ENCODE data around the gene DDC.
"Not testable (repeated sequence)": the region's sequence is repeated elsewhere in the genome, so short reads cannot be mapped to it uniquely, and the experiment has no call there.

The DDC gene

DNA sequence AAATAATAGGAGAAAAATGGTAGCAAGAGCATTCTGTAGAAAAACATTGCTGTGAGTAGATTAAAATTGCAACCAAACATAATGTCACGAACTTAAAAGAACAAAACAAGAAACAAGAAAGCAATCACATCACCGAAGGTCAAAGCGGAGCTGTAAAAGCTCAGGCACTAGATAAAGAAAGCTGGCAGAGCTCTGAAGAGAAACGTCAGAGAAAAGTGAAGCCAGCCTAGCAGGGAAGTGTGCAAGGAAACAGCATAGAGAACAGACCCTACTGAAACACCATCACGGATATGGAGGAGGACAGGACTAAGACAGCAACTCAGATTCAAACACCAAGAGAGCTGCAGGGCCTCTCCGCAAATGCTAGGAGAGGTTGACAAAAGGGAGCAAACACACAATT, 22.5 kb upstream of the DDC start:
- no peak for DNase-seq

DNA sequence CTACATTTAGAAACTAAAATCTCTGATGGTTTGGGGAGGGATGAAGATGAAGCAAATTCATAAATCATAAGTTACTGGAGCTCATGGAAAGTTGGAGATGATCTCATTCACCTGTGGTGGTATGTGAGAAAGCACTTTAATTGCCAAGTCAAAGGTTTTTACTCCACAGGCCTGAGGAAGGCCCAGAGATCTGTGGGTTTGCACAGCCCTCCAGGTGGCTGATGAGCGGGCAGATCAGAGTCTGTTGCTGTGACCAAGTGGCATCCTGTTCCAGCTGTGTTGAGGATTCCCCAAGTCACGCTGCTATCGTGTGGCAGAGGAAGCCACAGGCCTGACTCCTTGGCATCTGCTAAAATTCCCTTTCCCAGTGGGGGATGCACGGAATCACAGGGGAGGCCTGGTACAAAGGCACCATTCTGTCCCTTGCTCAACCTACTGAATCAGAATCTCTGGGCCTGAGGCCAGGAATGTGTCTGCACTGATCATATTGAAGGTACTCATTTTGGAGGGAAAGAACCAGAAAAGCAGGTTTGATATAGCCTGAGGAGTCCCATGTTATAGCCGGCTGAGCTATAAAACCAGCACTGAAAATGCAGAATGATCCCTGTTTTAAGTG, 19.7 kb upstream of the DDC start:
- no peak for DNase-seq

GRCh38 chr7:50584386-50584785, 19.2 kb upstream of the DDC start:
- no peak for DNase-seq

DNA sequence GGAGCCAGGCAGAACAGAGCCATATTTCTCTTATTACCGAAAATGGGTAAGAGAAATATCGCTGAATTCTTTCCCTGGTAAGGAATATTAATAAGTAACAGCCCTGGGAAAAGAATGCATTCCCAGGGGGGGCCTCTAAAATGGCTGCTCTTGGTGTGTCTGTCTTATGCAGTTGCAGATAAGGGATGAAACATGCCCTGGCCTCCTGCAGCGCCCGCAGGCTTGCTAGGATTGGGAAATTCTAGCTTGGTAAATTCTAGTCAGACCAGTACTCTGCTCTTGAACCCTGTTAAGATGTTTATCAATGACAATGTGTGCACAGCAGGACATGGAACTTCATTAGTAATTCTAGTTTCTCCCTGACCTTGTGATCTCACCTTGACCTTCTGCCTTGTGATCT, 18.1 kb upstream of the DDC start:
- not testable (repeated sequence) for DNase-seq

DNA sequence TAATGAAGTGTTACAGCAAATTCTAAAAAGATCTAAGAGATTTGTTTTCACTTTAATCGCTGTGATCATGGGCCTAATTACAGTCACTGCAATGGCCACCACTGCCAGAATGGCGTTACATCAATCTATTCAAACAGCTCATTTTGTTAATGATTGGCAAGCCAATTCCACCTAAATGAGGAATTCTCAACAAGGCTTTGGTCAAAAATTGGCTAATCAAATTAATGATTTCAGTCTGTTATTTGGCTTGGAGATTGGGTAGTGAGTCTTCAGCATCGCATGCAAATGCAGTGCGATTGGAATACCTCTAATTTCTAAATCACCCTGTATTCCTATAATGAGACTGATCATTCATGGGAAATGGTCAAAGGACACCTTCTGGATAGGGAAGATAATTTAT, 17.1 kb upstream of the DDC start:
- not testable (repeated sequence) for DNase-seq

DNA sequence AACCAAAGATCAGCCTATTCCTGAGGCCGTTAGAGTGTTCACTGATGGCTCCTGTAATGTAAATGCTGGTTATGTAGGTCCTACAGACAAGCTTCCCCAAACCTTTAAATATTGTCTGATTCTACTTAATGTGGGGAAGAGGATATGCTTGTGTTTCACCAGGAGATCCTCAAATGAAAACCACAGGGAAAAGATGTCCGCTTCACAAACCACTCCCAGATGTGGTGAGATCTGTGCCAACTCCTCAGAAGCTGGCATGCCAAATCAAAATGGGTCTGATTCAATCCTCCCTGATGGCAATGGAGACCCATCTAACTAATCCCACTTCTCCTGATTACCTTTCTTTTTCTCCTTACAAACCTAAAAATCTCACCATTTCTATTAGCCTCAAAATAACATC, 15.5 kb upstream of the DDC start:
- DNase-seq, result not testable (repeated sequence)

DNA sequence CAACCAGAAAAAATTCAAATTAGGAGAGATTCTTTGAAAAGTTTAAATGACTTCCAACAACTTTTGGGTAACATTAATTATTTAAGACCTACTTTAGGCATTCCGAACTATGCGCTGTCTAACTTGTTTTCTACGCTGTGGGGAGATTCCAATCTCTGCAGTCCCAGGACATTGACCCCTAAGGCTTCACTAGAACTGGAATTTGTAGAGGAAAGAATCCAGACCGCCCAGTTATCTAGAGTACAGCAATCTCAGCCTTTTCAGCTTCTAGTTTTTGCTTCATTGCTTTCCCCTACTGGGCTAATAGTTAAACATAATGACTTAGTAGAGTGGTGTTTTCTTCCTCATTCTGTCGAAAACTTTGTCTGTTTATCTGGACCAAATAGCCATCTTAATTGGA, 14.9 kb upstream of the DDC start:
- DNase-seq, result no peak

DNA sequence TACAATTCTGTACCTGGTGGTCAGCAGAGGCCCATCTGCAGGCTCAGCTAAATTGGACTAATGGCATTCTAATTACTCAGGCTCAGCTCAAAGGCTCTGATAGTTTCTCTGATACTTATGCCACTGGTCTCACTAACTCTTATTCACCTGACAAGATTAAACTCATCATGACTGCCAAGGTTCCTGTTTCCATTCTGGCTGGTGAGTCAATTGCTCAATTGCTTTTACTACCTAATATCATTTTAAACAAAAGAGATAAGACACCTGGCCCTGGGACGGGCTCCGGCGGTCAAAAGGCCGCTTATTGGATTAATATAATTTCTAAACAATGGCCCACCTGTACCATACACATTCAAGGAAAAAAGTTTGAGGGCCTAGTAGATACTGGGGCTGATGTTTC, 12.9 kb upstream of the DDC start:
- DNase-seq, result not testable (repeated sequence)

DNA sequence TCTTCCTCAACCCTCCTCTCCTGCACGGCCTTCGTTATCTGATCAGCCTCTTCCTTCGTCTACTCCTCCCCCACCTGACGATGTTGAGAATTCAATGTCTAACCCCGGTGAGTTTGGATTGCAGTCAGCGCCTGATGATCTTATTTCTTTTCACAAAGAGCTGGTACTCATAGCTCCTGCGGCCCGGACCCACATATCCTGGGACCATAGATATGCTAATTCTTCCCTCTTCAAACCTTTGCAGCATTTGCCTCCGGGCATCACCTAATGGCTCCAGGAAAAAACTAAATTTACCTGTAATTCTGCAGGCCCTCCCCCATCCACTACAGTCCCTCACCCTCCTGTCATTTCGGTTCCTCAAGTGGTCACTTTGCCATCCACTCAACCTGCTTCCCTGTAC, 12.4 kb upstream of the DDC start:
- no peak for DNase-seq

DNA sequence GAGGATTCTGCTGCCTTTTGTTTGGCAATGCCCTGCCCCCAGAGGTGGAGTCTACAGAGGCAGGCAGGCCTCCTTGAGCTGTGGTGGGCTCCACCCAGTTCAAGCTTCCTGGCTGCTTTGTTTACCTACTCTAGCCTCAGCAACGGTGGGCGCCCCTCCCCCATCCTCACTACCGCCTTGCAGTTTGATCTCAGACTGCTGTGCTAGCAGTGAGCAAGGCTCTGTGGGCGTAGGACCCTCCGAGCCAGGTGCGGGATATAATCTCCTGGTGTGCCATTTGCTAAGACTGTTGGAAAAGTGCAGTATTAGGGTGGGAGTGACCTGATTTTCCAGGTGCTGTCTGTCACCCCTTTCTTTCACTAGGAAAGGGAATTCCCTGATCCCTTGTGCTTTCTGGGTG, 11.2 kb upstream of the DDC start:
- DNase-seq, result not testable (repeated sequence)

DNA sequence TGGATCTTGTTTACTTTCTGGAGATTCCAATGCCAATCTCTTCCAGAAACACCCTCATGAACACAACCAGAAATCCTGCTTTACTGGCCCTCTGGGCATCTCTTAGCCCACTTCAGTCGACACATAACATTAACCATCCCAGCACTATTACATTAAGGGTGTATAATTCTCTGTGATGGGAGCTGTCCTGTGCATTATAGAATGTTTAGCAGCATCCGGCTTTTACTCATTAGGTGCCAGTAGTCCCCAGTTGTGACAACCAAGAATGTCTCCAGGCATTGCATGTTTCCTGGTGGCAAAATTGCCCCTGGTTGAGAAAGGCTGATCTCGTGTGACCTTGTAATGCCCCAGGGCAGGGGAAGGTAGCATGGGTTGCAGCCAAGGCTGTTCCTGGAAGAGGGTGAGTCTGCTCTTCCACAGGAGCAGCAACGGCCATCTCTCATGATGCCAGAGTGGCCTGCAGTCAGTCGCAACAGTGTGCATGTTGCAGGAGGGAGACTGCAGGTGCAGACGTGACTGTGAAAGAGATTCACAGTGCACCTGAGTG, 2.6 kb upstream of the DDC start:
- DNase-seq, result no peak

DNA sequence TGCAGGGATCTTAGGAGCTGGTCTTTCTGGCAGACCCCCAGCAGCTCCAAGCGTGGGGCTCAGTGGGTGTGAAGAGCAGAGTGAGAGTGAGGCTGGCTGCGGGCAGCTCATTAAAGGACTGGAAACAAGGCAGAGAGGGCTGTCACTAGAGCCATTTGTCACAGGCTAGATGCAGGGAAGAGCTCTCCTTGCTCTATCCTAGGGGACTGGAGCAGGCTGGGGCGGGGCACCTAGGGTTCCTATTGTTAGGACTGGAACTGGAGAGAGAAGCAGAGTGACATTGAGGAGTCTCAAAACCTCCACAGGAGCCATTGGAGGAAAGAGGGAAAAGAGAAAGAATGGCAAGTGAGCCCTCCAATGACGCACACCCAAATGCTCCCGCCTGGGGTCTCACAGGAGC, 772 bp upstream of the DDC start:
- no peak for DNase-seq

DNA sequence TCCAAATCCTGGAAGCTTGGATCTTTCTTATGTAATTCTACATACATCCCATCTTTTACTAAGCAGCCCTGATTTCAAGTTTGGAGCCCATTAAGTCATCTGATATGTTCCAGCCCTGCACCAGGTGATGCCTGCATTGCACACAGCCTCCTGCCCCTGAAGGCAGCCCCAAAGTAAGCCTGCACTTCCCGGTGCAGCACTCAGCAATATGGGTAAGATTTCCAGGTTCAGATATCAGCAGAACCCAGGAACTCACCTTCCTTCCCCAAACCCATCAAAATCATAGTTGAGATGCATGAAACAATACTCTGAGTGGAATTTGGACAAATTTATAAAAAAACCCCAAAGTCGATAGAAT, 333 bp upstream of the DDC start:
- DNase-seq, result no peak

DNA sequence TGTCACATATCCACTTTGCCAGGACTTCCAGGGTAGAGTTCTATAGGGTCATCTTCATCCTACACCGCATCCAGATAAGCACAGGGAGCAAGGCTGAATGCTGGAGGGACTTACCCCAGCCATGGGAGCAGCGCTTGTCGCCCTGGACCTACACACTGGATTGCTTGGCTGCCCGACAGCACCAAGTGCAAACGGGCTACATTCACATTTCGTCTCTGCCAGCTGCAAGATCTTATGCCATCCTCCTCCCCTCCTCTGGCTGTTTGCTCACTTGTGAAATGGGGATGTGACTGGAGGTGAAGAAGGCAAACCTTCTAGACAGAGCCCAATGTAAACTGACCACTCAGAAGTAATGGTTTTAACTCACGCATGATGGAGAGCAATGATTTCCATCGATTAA, 1.0 kb downstream of the DDC start:
- DNase-seq, result no peak

GRCh38 chr7:50562136-50562535, 3.1 kb downstream of the DDC start:
- DNase-seq, result no peak

DNA sequence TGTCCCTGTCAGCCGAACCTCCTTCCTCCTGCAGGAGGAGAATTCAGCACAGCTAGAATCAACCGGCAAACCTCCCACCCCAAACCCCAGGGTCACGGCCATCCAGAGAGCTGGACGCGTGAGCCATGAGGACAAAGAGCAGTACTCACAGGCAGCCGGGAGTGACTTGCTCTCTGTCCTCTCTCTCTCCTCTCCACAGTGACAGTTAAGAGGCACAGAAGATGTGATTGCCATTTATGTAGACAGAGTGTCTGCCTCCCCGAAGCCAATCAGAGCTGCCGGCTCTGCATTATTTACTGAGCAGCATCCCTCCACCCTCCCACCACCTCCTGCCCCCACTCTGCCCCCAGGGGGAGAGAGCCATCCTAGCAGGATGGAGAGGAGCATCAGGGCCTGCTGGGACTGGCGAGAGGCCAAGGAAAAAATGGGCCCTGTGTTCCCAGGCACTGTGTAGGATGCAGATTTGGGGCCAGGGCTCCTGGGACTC, 4.3 kb downstream of the DDC start:
- no peak for DNase-seq

DNA sequence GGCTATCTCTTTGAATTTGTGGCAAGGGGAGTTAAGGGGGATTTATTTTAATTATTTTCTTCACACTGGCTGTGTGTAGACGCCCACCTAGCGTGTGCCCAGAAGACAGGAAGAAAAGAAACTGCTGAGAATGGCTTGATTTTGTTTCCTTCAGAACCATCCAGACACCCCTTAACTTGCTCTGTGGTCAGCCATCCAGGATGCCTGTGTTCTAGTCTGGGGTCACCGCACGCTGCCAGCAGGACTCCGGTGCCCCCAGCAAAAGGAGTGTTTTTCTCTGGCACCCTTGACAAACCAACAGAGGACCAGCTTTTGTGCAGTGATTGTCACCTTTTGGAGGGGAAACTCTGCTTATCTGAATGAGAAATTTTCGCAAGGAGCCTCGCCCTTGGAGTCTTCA, 5.3 kb downstream of the DDC start:
- no peak for DNase-seq

- no peak for DNase-seq
Observed at GRCh38 chr7:50558294-50559053, 6.7 kb downstream of the DDC start.

DNA sequence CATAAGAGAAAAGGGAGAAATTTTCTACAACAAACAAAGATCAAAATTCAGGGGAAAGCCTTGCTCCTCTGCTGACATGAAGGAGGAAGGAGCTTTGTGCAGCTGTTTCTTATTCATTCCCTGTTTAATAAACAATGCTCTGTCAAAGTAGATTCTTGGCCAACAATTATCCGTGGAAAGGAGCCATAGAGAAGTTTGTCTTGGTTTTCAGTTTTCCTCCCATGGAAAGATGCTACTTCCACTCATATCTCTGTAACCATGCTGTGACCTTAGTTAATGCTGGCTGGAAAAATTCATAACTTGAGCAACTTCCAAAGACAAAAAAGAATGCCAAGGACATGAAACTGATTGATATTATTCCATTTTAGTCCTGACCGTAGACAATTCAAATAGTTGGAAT, 8.1 kb downstream of the DDC start:
- DNase-seq, result no peak

- no peak for DNase-seq
Observed at GRCh38 chr7:50556247-50556991, 8.8 kb downstream of the DDC start.

DNA sequence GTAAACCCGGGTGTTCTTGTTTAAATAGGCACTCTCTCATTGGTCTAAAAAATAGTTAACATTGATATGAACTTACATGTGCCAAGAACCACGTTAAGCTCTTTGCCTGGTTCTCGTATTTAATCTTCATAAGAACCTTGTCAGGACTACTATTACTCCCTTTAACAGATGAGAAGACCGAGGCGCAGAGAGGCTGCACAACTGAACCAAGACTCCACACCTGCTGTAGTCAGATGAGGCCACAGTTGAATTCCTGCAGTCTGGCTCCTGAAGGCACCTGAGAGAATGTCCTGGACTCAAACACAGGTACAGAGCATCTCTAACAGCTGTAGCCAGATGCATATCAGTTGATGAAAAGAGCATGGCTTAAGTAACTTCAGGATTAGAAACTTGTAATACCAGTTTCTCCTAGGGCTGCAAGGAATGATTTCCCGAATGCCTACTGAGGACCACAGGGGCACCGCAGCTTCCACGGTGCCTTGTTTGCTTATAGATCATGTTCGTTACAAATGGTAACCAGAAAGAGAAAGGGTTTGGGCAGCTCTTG, 9.5 kb downstream of the DDC start:
- DNase-seq, result no peak

DNA sequence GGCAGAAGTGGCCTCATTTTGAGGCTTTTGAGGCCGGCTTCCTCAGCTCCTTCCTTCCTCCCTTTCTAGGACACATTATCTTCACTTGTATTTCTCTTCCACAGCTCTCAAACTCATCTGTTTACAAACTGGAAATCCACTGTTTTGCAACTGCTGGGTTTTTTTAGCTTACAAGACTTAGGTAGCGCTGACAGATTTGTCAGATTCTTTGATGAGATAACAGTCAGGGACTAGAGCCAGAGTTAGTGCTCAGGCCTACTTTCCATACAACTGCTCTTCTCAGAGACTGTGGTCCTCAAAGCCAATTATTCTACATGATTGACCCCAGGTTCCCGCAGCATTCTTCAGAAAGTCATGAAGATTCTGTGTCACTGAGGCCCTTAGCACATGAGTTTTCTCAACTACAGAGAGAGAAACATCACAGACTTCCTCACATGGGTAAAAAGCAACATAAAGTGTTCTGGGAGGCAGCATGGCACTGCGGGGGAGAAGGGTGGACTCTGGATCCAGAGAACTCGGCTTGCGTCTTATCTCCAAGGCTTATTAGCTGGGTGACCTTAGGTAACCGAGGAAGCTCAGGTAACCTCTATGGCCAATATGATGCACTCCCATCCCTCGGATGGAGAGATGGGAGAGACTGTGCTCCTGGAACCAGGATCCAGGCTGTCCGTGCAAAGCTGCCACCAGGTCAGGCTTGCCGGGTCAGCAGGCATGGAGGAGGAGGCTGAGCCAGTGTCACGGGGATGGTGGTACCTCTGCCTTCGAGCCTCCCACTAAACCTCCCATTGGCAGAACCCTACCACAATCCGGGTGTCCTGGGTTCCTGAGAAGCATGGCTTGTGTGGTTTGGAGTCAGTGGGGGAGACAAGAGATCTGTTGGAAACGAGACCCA, 10.5 kb downstream of the DDC start:
- DNase-seq, result no peak

- no peak for DNase-seq
Observed at GRCh38 chr7:50553973-50554372, 11.2 kb downstream of the DDC start.
